Measurements from ENCODE around the gene PTPRD. TPM values are rescaled to one million over a fixed set of nuclear protein-coding genes. Genes with fewer than 3 reads are reported as not detected.

Gene PTPRD
- total and polyA plus RNA-seq, 2 of the 4 experiments (the other 2 are of a cell fraction): 0.07 to 0.18 TPM

GRCh38 chr9:10259668-10260067 lies 353.1 kb downstream of the PTPRD start:
- H3K23ac ChIP-seq (ENCODE audit: low read depth, low read length): no peak overlapping the region
- TF ChIP-seq MXI1 (IDR thresholded peaks at IDR 0.05; ENCODE audit: borderline replicate concordance, low read depth, low read length) (no peak), POLR2A (IDR thresholded peaks at IDR 0.05; ENCODE audit: low read depth, low read length) (no peak)
- BruUV-seq (replicated peaks): no TSS peak
- H2AK9ac ChIP-seq (replicated peaks; ENCODE audit: low read depth, low read length, poor library complexity): no peak overlapping the region
- no peak overlapping the region for H2AK5ac ChIP-seq (ENCODE audit: low read depth, low read length)
- H3K4me3 ChIP-seq (ENCODE audit: insufficient read depth, low read depth, low read length): no peak overlapping the region
- in situ Hi-C loops (cut with MboI; ENCODE audit: low sequenced_read_pairs) (no loop called here), intact Hi-C loops (cut with micrococcal nuclease) (no loop called here), dilution Hi-C loops (cut with HindIII; ENCODE audit: low sequenced_read_pairs, unreplicated experiment) (no loop called here)
- H4K91ac ChIP-seq (ENCODE audit: insufficient read depth, low read depth, low read length): no peak overlapping the region
- no peak overlapping the region for H4K8ac ChIP-seq (ENCODE audit: low read depth in 2 of 2, low read length in 2 of 2)
- H3K4me1 ChIP-seq (ENCODE audit: control insufficient read depth, insufficient read depth, low read length): no peaks in the 10 kb centered on the region
- H2AFZ ChIP-seq (replicated peaks; ENCODE audit: low read length, poor library complexity): no peak overlapping the region
- no peaks in the 10 kb centered on the region for H3K27me3 ChIP-seq (ENCODE audit: control insufficient read depth, insufficient read depth, low read length)
- H3K9ac ChIP-seq (ENCODE audit: low read depth, low read length): no peak overlapping the region
- H4K20me1 ChIP-seq (ENCODE audit: insufficient read depth, low read length): no peaks in the 10 kb centered on the region
- H3K4me2 ChIP-seq (ENCODE audit: low read depth, low read length): no peak overlapping the region
- no peak overlapping the region for H3K18ac ChIP-seq (ENCODE audit: low read depth, low read length)
- ATAC-seq (ENCODE audit: low read depth): no peak
- no peak overlapping the region for H2BK15ac ChIP-seq (ENCODE audit: low read depth, low read length)
- no peak overlapping the region for H3K56ac ChIP-seq (ENCODE audit: extremely low read depth, insufficient read depth, low read length)
- no peaks in the 10 kb centered on the region for H3K9me1 ChIP-seq (ENCODE audit: insufficient read depth, low read length)
- H2BK5ac ChIP-seq (ENCODE audit: low read depth, low read length, poor library complexity, severe bottlenecking): no peak overlapping the region
- ChIA-PET POLR2A (ENCODE audit: unreplicated experiment) (no interaction called here), CTCF (no interaction called here)
- H4K5ac ChIP-seq (ENCODE audit: low read depth, low read length): no peak overlapping the region
- H3K14ac ChIP-seq (replicated peaks; ENCODE audit: low read depth, low read length): no peak overlapping the region
- no peak overlapping the region for H3K27ac ChIP-seq (ENCODE audit: insufficient read depth, low read length)
- no peak overlapping the region for H3K4ac ChIP-seq (ENCODE audit: low read depth, low read length)
- WGBS, 2 experiments (ENCODE audit: extremely low coverage in 2 of 2, insufficient read length in 1 of 2): 57% methylated on average over 2 of the region's 4 CpGs; no CpG with 5 or more reads in 1 of the 2 experiments
- H3K36me3 ChIP-seq (ENCODE audit: control insufficient read depth, insufficient read depth, low read length): no peaks in the 10 kb centered on the region
- H2BK20ac ChIP-seq (ENCODE audit: low read depth, low read length): no peak overlapping the region
- DNase-seq: no peak
- H3K9me3 ChIP-seq (ENCODE audit: control insufficient read depth, insufficient read depth, low read length): no peaks in the 10 kb centered on the region
- H3K79me1 ChIP-seq (ENCODE audit: low read depth in 1 of 2, low read length in 2 of 2): no peaks in the 10 kb centered on the region
- H2BK120ac ChIP-seq (ENCODE audit: low read depth, low read length): no peak overlapping the region
